Osteocyte (in vitro differentiated cells): ENCODE results near the gene SERPIND1. TPM values are rescaled to one million over a fixed set of nuclear protein-coding genes. Genes with fewer than 3 reads are reported as not detected.

ENCODE experiments used
- DNase-seq: peaks from one replicate; pipeline ENCODE4 v3.0.0; 2021; ENCODE audit warnings: mixed read lengths; ENCODE audit not compliant: unreplicated experiment; ENCODE audit errors: extremely low spot score
- H3K27ac Mint-ChIP-seq: one replicate; pipeline ENCODE4 v1.8.0; 2021; ENCODE audit warnings: mild to moderate bottlenecking, mixed read lengths; ENCODE audit not compliant: unreplicated experiment
- H3K27me3 Mint-ChIP-seq: one replicate; pipeline ENCODE4 v1.8.0; 2021; ENCODE audit warnings: mixed read lengths; ENCODE audit not compliant: unreplicated experiment
- H3K36me3 Mint-ChIP-seq: one replicate; pipeline ENCODE4 v1.8.0; 2021; ENCODE audit warnings: mixed read lengths; ENCODE audit not compliant: unreplicated experiment
- H3K4me1 Mint-ChIP-seq: one replicate; pipeline ENCODE4 v1.8.0; 2021; ENCODE audit warnings: mixed read lengths; ENCODE audit not compliant: unreplicated experiment
- H3K4me3 Mint-ChIP-seq: one replicate; pipeline ENCODE4 v1.8.0; 2021; ENCODE audit warnings: mild to moderate bottlenecking, moderate library complexity, mixed read lengths; ENCODE audit not compliant: unreplicated experiment
- H3K9me3 Mint-ChIP-seq: one replicate; pipeline ENCODE4 v1.8.0; 2021; ENCODE audit warnings: mixed read lengths; ENCODE audit not compliant: unreplicated experiment
- CTCF ChIP-seq: fragments of 200-600 bp; sonication (generic); IDR thresholded peaks from 2 replicates; pipeline ENCODE4 v1.5.0; 2021; ENCODE audit warnings: antibody characterized with exemption, mild to moderate bottlenecking, moderate library complexity
- total RNA-seq: library from RNA; stranded (reverse); gene quantifications from 2 replicates; pipeline ENCODE4 v1.2.1, GENCODE V29; 2021

SERPIND1 gene
- total RNA-seq, 1 donor from 2014 or later, result not detected

- DNase-seq, result no peak
- H3K4me3 Mint-ChIP-seq, result no peak overlapping the region
- no peaks in the 10 kb centered on the region for H3K9me3 Mint-ChIP-seq
- H3K36me3 Mint-ChIP-seq, result peaks cover 34% of the 10 kb centered on the region
- TF ChIP-seq CTCF, result no peak
- no peak overlapping the region for H3K27ac Mint-ChIP-seq
- H3K4me1 Mint-ChIP-seq, result peaks cover 27% of the 10 kb centered on the region
- H3K27me3 Mint-ChIP-seq, result no peaks in the 10 kb centered on the region
Observed at GRCh38 chr22:20752104-20752741, 21.7 kb upstream of the SERPIND1 start.

- Mint-ChIP-seq H3K27ac (no peak overlapping the region), H3K36me3 (peaks cover 35% of the 10 kb centered on the region), H3K4me1 (peaks cover 27% of the 10 kb centered on the region), H3K27me3 (no peaks in the 10 kb centered on the region), H3K9me3 (no peaks in the 10 kb centered on the region), H3K4me3 (no peak overlapping the region)
- TF ChIP-seq CTCF, result no peak
- no peak for DNase-seq
Observed at GRCh38 chr22:20752873-20753272, 21.0 kb upstream of the SERPIND1 start.

- Mint-ChIP-seq H3K36me3 (peaks cover 43% of the 10 kb centered on the region), H3K4me1 (no peaks in the 10 kb centered on the region), H3K9me3 (no peaks in the 10 kb centered on the region), H3K27ac (no peak overlapping the region), H3K27me3 (no peaks in the 10 kb centered on the region), H3K4me3 (no peak overlapping the region)
- no peak for TF ChIP-seq CTCF
- no peak for DNase-seq
Observed at GRCh38 chr22:20756846-20757245, 17.1 kb upstream of the SERPIND1 start.

- H3K27ac Mint-ChIP-seq, result no peak overlapping the region
- no peak for DNase-seq
- TF ChIP-seq CTCF, result no peak
- peaks cover 40% of the 10 kb centered on the region for H3K36me3 Mint-ChIP-seq
- no peaks in the 10 kb centered on the region for H3K27me3 Mint-ChIP-seq
- no peaks in the 10 kb centered on the region for H3K4me1 Mint-ChIP-seq
- no peaks in the 10 kb centered on the region for H3K9me3 Mint-ChIP-seq
- H3K4me3 Mint-ChIP-seq, result no peak overlapping the region
Observed at GRCh38 chr22:20758688-20759087, 15.2 kb upstream of the SERPIND1 start.

GRCh38 chr22:20760084-20760483 is 13.8 kb upstream of the SERPIND1 start:
- Mint-ChIP-seq H3K9me3 (no peaks in the 10 kb centered on the region), H3K36me3 (peaks cover 44% of the 10 kb centered on the region), H3K4me1 (no peaks in the 10 kb centered on the region), H3K27me3 (no peaks in the 10 kb centered on the region), H3K4me3 (no peak overlapping the region), H3K27ac (no peak overlapping the region)
- no peak for TF ChIP-seq CTCF
- DNase-seq, result no peak
